Caco-2 (cell line): Measurements from ENCODE around the gene SYT9. TPM values are rescaled to one million over a fixed set of nuclear protein-coding genes. Genes with fewer than 3 reads are reported as not detected.

Experiments
- BruUV-seq: library from RNA; stranded (reverse); fragments of 400-500 nt; replicated peaks from 2 replicates; lab custom pipeline; 2021; lab: Mats Ljungman, UMichigan
- CTCF ChIA-PET: fragments of 300-600 bp; sonication (Branson Sonifier 250); formaldehyde crosslinking; loops from one replicate; lab custom pipeline; 2022; ENCODE audit warnings: antibody characterized with exemption; lab: Charles Lee
- POLR2A ChIA-PET: fragments of 300-600 bp; sonication (Branson Sonifier 250); formaldehyde crosslinking; loops from one replicate; lab custom pipeline; 2022; ENCODE audit warnings: antibody characterized with exemption; lab: Charles Lee
- DNase-seq, 2 experiments: peaks; one replicate each; pipeline versions ENCODE4 v3.0.0 to v3.0.0-alpha.2; 2020 to 2022
- H3K27me3 ChIP-seq: replicated peaks from 2 replicates; pipeline ENCODE4 v1.6.0; 2011; ENCODE audit warnings: low read length; ENCODE audit not compliant: control insufficient read depth, insufficient read depth
- H3K36me3 ChIP-seq: 2 replicates; pipeline ENCODE4 v1.5.1; 2011; ENCODE audit warnings: low read length; ENCODE audit not compliant: control insufficient read depth, insufficient read depth
- H3K4me1 ChIP-seq: fragments of 250-450 bp; sonication (Bioruptor Pico); 2 replicates; pipeline ENCODE4 v1.5.1; 2020; ENCODE audit warnings: mild to moderate bottlenecking
- H3K4me3 ChIP-seq: 2 replicates; pipeline ENCODE4 v1.5.1; 2011; ENCODE audit warnings: low read depth, mild to moderate bottlenecking, control low read depth, low read length
- H3K9me3 ChIP-seq: fragments of 250-450 bp; sonication (Bioruptor Pico); 2 replicates; pipeline ENCODE4 v1.5.1; 2020; ENCODE audit warnings: mild to moderate bottlenecking, moderate library complexity
- H3K27ac Mint-ChIP-seq: one replicate; pipeline ENCODE4 v1.8.0; 2022; ENCODE audit warnings: mixed read lengths; ENCODE audit not compliant: unreplicated experiment
- H3K27me3 Mint-ChIP-seq: one replicate; pipeline ENCODE4 v1.8.0; 2022; ENCODE audit warnings: mixed read lengths; ENCODE audit not compliant: insufficient read depth, unreplicated experiment
- H3K36me3 Mint-ChIP-seq: one replicate; pipeline ENCODE4 v1.8.0; 2022; ENCODE audit warnings: mild to moderate bottlenecking, mixed read lengths; ENCODE audit not compliant: insufficient read depth, unreplicated experiment
- H3K4me1 Mint-ChIP-seq: one replicate; pipeline ENCODE4 v1.8.0; 2022; ENCODE audit warnings: low read depth, mixed read lengths; ENCODE audit not compliant: unreplicated experiment
- H3K4me3 Mint-ChIP-seq: one replicate; pipeline ENCODE4 v1.8.0; 2022; ENCODE audit warnings: mild to moderate bottlenecking, moderate library complexity, mixed read lengths; ENCODE audit not compliant: unreplicated experiment
- H3K9me3 Mint-ChIP-seq: one replicate; pipeline ENCODE4 v1.8.0; 2022; ENCODE audit warnings: mixed read lengths; ENCODE audit not compliant: unreplicated experiment
- intact Hi-C: fragments of 100-400 bp; cut with micrococcal nuclease; formaldehyde crosslinking; loops from one replicate; pipeline ENCODE4 v1.10.0; 2022; ENCODE audit not compliant: unreplicated experiment
- total RNA-seq: library from RNA; stranded (reverse); gene quantifications from 2 replicates; pipeline ENCODE4 v1.2.3, GENCODE V29; 2022
- TF ChIP-seq, protein P1 (sequence below), 2 experiments: fragments of 200-600 bp in 1 of 2; IDR thresholded peaks; 1 replicate in 1 of 2; 2 replicates in 1 of 2; pipeline versions ENCODE4 v1.5.1 to v1.8.0; 2011 to 2022; ENCODE audit warnings: antibody characterized with exemption in 1 of 2, control low read depth in 1 of 2, inconsistent platforms in 1 of 2, low read depth in 1 of 2, low read length in 1 of 2, mild to moderate bottlenecking in 1 of 2, moderate library complexity in 1 of 2; ENCODE audit not compliant: insufficient read depth in 1 of 2, severe bottlenecking in 1 of 2, unreplicated experiment in 1 of 2

SYT9 gene
- total RNA-seq, 1 experiment from 2014 or later: not detected

DNA sequence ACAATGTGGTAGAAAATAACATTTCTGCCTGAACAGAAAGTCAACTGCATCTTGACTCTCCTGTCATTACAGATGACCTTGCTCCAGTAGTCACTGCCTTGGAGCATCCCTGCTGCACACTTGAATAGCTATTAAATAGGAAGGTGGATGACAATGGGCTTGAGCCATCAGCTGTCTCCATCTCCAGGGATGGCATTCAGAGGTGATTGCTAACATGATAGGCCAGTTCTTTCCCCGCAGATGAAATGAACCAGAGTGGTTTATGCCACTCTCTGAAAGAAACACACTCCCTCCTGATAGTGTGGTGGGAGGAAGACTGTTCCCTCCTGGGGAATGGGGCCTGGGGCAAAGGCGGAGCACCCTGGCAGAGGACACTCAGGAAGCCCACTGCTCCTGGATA, 176.5 kb downstream of the SYT9 start:
- intact Hi-C loops: no loop called here
- CTCF ChIA-PET: no interaction called here
- H3K4me3 Mint-ChIP-seq: no peak overlapping the region

DNA sequence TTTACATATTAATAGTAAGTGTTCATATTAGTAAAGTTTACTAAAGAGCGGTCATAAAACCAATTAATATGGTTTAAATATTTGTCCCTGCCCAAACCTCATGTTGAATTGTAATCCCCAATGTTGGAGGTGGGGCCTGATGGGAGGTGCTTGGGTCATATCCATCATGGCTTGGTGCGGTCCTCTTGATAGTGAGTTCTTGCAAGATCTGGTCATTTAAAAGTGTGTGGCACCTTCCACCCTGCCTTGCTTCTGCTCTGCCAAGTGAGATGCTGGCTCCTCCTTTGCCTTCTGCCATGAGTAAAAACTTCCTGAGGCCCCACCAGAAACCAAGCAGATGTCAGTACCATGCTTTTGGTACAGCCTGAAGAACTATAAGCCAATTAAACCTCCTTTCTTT, 178.8 kb downstream of the SYT9 start:
- ChIA-PET CTCF (no interaction called here), POLR2A (no interaction called here)
- Mint-ChIP-seq H3K4me1 (no peaks in the 10 kb centered on the region), H3K9me3 (no peaks in the 10 kb centered on the region), H3K4me3 (no peak overlapping the region), H3K27me3 (peaks cover 14% of the 10 kb centered on the region), H3K36me3 (no peaks in the 10 kb centered on the region), H3K27ac (no peak overlapping the region)
- Histone ChIP-seq H3K36me3 (no peaks in the 10 kb centered on the region), H3K4me1 (no peaks in the 10 kb centered on the region), H3K9me3 (no peaks in the 10 kb centered on the region), H3K27me3 (no peaks in the 10 kb centered on the region; the same call in 1 of the 2 replicates), H3K4me3 (no peak overlapping the region)
- intact Hi-C loops: loop anchor here (10.0 kb wide), 1 partner anchor 156 kb away; no protein-coding TSS in a partner anchor
- no TSS peak for BruUV-seq
- TF ChIP-seq, protein P1, sequence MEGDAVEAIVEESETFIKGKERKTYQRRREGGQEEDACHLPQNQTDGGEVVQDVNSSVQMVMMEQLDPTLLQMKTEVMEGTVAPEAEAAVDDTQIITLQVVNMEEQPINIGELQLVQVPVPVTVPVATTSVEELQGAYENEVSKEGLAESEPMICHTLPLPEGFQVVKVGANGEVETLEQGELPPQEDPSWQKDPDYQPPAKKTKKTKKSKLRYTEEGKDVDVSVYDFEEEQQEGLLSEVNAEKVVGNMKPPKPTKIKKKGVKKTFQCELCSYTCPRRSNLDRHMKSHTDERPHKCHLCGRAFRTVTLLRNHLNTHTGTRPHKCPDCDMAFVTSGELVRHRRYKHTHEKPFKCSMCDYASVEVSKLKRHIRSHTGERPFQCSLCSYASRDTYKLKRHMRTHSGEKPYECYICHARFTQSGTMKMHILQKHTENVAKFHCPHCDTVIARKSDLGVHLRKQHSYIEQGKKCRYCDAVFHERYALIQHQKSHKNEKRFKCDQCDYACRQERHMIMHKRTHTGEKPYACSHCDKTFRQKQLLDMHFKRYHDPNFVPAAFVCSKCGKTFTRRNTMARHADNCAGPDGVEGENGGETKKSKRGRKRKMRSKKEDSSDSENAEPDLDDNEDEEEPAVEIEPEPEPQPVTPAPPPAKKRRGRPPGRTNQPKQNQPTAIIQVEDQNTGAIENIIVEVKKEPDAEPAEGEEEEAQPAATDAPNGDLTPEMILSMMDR (IDR thresholded peaks at IDR 0.05; ENCODE audit: insufficient read depth in 1 of 2, low read depth in 1 of 2, low read length in 1 of 2, severe bottlenecking in 1 of 2, unreplicated experiment in 1 of 2): no peak
- no peak for DNase-seq

More for the DNA sequence above, 176.5 kb downstream of the SYT9 start:
- H3K9me3 Mint-ChIP-seq: no peaks in the 10 kb centered on the region
- no peak for DNase-seq
- BruUV-seq: no TSS peak
- POLR2A ChIA-PET: no interaction called here
- Histone ChIP-seq H3K4me1 (no peaks in the 10 kb centered on the region), H3K9me3 (no peaks in the 10 kb centered on the region), H3K36me3 (no peaks in the 10 kb centered on the region), H3K4me3 (no peak overlapping the region), H3K27me3 (no peaks in the 10 kb centered on the region; the same call in 1 of the 2 replicates)
- H3K4me1 Mint-ChIP-seq: no peaks in the 10 kb centered on the region
- H3K27me3 Mint-ChIP-seq: peaks cover 9% of the 10 kb centered on the region
- no peak overlapping the region for H3K27ac Mint-ChIP-seq
- no peaks in the 10 kb centered on the region for H3K36me3 Mint-ChIP-seq
- TF ChIP-seq, protein P1 (IDR thresholded peaks at IDR 0.05; ENCODE audit: insufficient read depth in 1 of 2, low read depth in 1 of 2, low read length in 1 of 2, severe bottlenecking in 1 of 2, unreplicated experiment in 1 of 2): no peak

DNA sequence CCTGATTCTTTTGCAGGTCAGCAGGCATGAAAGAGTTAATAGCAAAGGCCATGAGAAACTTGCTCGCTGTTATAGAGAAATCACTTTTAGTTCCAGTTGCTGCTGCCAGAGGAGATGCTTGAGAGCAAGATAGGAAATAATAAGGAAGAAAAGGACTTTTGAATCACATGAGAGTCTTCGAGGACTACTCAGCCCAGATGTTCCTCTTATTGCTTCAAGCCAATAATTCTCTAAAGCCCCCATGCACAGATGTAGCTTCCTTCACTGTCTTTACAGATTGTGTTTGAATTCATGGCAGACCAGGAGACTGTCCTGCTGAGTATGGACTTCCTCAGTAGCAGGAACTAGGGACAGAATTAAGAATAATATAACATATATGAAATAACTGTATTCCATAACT, 183.5 kb downstream of the SYT9 start:
- no peaks in the 10 kb centered on the region for H3K4me1 Mint-ChIP-seq
- POLR2A ChIA-PET: no interaction called here
- H3K27me3 Mint-ChIP-seq: peaks cover 30% of the 10 kb centered on the region

More for the DNA sequence above, 183.5 kb downstream of the SYT9 start:
- TF ChIP-seq, protein P1 (IDR thresholded peaks at IDR 0.05; ENCODE audit: insufficient read depth in 1 of 2, low read depth in 1 of 2, low read length in 1 of 2, severe bottlenecking in 1 of 2, unreplicated experiment in 1 of 2): no peak
- no peak overlapping the region for H3K4me3 ChIP-seq
- Mint-ChIP-seq H3K27ac (no peak overlapping the region), H3K9me3 (no peaks in the 10 kb centered on the region), H3K36me3 (no peaks in the 10 kb centered on the region), H3K4me3 (no peak overlapping the region)
- no peak for DNase-seq
- no peaks in the 10 kb centered on the region for H3K9me3 ChIP-seq
- no peaks in the 10 kb centered on the region for H3K36me3 ChIP-seq
- intact Hi-C loops: loop anchor here (10.0 kb wide), 1 partner anchor 160 kb away; no protein-coding TSS in a partner anchor
- BruUV-seq: no TSS peak
- H3K27me3 ChIP-seq: no peaks in the 10 kb centered on the region
- no peaks in the 10 kb centered on the region for H3K4me1 ChIP-seq
- CTCF ChIA-PET: no interaction called here
